HepG2 (cell line): Measurements from ENCODE around the gene HDLBP. TPM values are rescaled to one million over a fixed set of nuclear protein-coding genes. Genes with fewer than 3 reads are reported as not detected.

Source experiments
- ATM ChIP-seq: fragments of 450-650 bp; IDR thresholded peaks from 2 replicates; pipeline ENCODE4 v1.7.1; 2017; ENCODE audit warnings: mild to moderate bottlenecking, borderline replicate concordance
- DNMT1 ChIP-seq: sonication (generic); formaldehyde crosslinking; IDR thresholded peaks from 2 replicates; pipeline ENCODE4 v1.5.1; 2020; ENCODE audit warnings: mild to moderate bottlenecking, missing genetic modification reagents
- FOXK1 ChIP-seq: sonication (generic); formaldehyde crosslinking; IDR thresholded peaks from 2 replicates; pipeline ENCODE4 v1.4.0; 2020; ENCODE audit warnings: low read depth, missing genetic modification reagents, borderline replicate concordance
- FOXP4 ChIP-seq: sonication (generic); formaldehyde crosslinking; IDR thresholded peaks from 2 replicates; pipeline ENCODE4 v1.4.0; 2020; ENCODE audit warnings: missing genetic modification reagents
- GATAD2A ChIP-seq: IDR thresholded peaks from 2 replicates; pipeline ENCODE4 v1.6.1; 2016
- HNF4A ChIP-seq: sonication (generic); formaldehyde crosslinking; IDR thresholded peaks from 2 replicates; pipeline ENCODE4 v1.4.0; 2020; ENCODE audit warnings: missing genetic modification reagents
- HNF4G ChIP-seq, 2 experiments: sonication (generic) in 1 of 2; formaldehyde crosslinking in 1 of 2; IDR thresholded peaks; 2 replicates each; pipeline versions ENCODE4 v1.4.0 to v1.6.1; 2011 to 2020; ENCODE audit warnings: borderline replicate concordance in 2 of 2, low read depth in 2 of 2, mild to moderate bottlenecking in 2 of 2, low read length in 1 of 2, missing genetic modification reagents in 1 of 2, moderate library complexity in 1 of 2
- HOXA7 ChIP-seq: sonication (generic); formaldehyde crosslinking; IDR thresholded peaks from 2 replicates; pipeline ENCODE4 v1.8.1; 2022; ENCODE audit warnings: mild to moderate bottlenecking, missing genetic modification reagents, moderate library complexity
- KLF13 ChIP-seq: sonication (generic); formaldehyde crosslinking; IDR thresholded peaks from 2 replicates; pipeline ENCODE4 v1.4.0; 2020; ENCODE audit warnings: mild to moderate bottlenecking, missing genetic modification reagents
- NCOR1 ChIP-seq: fragments of 200-600 bp; sonication (generic); IDR thresholded peaks from 2 replicates; pipeline ENCODE4 v1.7.0; 2017; ENCODE audit warnings: antibody characterized with exemption, low read length, borderline replicate concordance
- NFIB ChIP-seq: sonication (generic); formaldehyde crosslinking; IDR thresholded peaks from 2 replicates; pipeline ENCODE4 v1.9.0; 2021; ENCODE audit warnings: missing genetic modification reagents, mild to moderate bottlenecking, borderline replicate concordance
- NR2F2 ChIP-seq: IDR thresholded peaks from 2 replicates; pipeline ENCODE4 v1.6.1; 2012; ENCODE audit warnings: low read depth, inconsistent platforms, borderline replicate concordance
- PLRG1 ChIP-seq: fragments of 450-650 bp; conservative IDR thresholded peaks from 2 replicates; pipeline ENCODE4 v1.6.1; 2016
- RBFOX2 ChIP-seq: fragments of 200-400 bp; formaldehyde crosslinking; IDR thresholded peaks from 2 replicates; pipeline ENCODE4 v1.6.1; 2017; ENCODE audit warnings: low read depth, mild to moderate bottlenecking, low read length
- RXRB ChIP-seq: IDR thresholded peaks from 2 replicates; pipeline ENCODE4 v1.6.1; 2016; ENCODE audit warnings: borderline replicate concordance, missing genetic modification reagents, missing compliant biosample characterization
- SAFB2 ChIP-seq: sonication (generic); formaldehyde crosslinking; IDR thresholded peaks from 2 replicates; pipeline ENCODE4 v1.5.1; 2020; ENCODE audit warnings: missing genetic modification reagents, low read depth, mild to moderate bottlenecking, borderline replicate concordance
- SMARCE1 ChIP-seq: fragments of 450-650 bp; IDR thresholded peaks from 2 replicates; pipeline ENCODE4 v1.6.1; 2017; ENCODE audit warnings: borderline replicate concordance
- TBL1XR1 ChIP-seq: fragments of 150-350 bp; IDR thresholded peaks from 2 replicates; pipeline ENCODE4 v1.6.1; 2014; ENCODE audit warnings: borderline replicate concordance, low read length; ENCODE audit not compliant: partially characterized antibody
- XRCC5 ChIP-seq: fragments of 200-400 bp; formaldehyde crosslinking; optimal IDR thresholded peaks from 2 replicates; pipeline ENCODE3; 2017; ENCODE audit warnings: mild to moderate bottlenecking, low read length
- ZBTB1 ChIP-seq: sonication (generic); formaldehyde crosslinking; IDR thresholded peaks from 2 replicates; pipeline ENCODE4 v1.4.0; 2020; ENCODE audit warnings: missing genetic modification reagents, borderline replicate concordance
- ZFP82 ChIP-seq: sonication (generic); formaldehyde crosslinking; IDR thresholded peaks from 2 replicates; pipeline ENCODE4 v1.5.1; 2020; ENCODE audit warnings: mild to moderate bottlenecking, missing genetic modification reagents, borderline replicate concordance
- ZNF12 ChIP-seq: sonication (generic); formaldehyde crosslinking; IDR thresholded peaks from 2 replicates; pipeline ENCODE4 v1.5.0; 2020; ENCODE audit warnings: missing genetic modification reagents
- ZNF20 ChIP-seq: sonication (generic); formaldehyde crosslinking; IDR thresholded peaks from 2 replicates; pipeline ENCODE4 v1.4.0; 2020; ENCODE audit warnings: mild to moderate bottlenecking, moderate library complexity, missing genetic modification reagents
- ZNF230 ChIP-seq: sonication (generic); formaldehyde crosslinking; IDR thresholded peaks from 2 replicates; pipeline ENCODE4 v1.4.0; 2020; ENCODE audit warnings: mild to moderate bottlenecking, missing genetic modification reagents
- ZNF589 ChIP-seq: sonication (generic); formaldehyde crosslinking; conservative IDR thresholded peaks from 2 replicates; pipeline ENCODE4 v1.8.0; 2022; ENCODE audit warnings: mild to moderate bottlenecking, moderate library complexity, missing genetic modification reagents
- ZNF615 ChIP-seq: sonication (generic); formaldehyde crosslinking; IDR thresholded peaks from 2 replicates; pipeline ENCODE4 v1.5.0; 2020; ENCODE audit warnings: mild to moderate bottlenecking, missing genetic modification reagents, borderline replicate concordance
- ZNF670 ChIP-seq: sonication (generic); formaldehyde crosslinking; IDR thresholded peaks from 2 replicates; pipeline ENCODE4 v1.8.0; 2022; ENCODE audit warnings: mild to moderate bottlenecking, missing genetic modification reagents, borderline replicate concordance
- polyA plus RNA-seq, 8 experiments: library from polyadenylated mRNA; depleted of rRNA in 3 of 8; stranded (reverse) in 7 of 8; unstranded in 1 of 8; fragments of >200 nt; fragmentation: Illumina TruSeq in 4 of 8; extraction: Trizol in 4 of 8; gene quantifications; 2 replicates each; pipeline versions ENCODE4 v1.2.1 to v1.2.3, GENCODE V29; 2011 to 2016; ENCODE audit warnings: low read depth in 4 of 8, missing spikeins in 1 of 8, mixed read lengths in 1 of 8; ENCODE audit not compliant: insufficient read depth in 1 of 8
- total RNA-seq, 5 experiments: library from RNA; depleted of rRNA; stranded (reverse); fragments of >200 nt; fragmentation: Illumina TruSeq; extraction: Trizol; gene quantifications; 2 replicates each; pipeline ENCODE4 v1.2.3, GENCODE V29; 2016; ENCODE audit warnings: low read depth in 1 of 5
- TF ChIP-seq, protein P1 (sequence below): IDR thresholded peaks from 2 replicates; pipeline ENCODE4 v1.6.1; 2016; ENCODE audit warnings: low read depth, borderline replicate concordance
- TF ChIP-seq, protein P2 (sequence below): sonication (generic); formaldehyde crosslinking; IDR thresholded peaks from 2 replicates; pipeline ENCODE4 v1.8.1; 2023; ENCODE audit warnings: missing genetic modification reagents, inconsistent platforms, borderline replicate concordance

HDLBP gene
- total and polyA plus RNA-seq, 2 of the 13 experiments (the other 11 are each of a cell fraction or from before 2014, with no cell fraction given): 464 to 707 TPM

DNA sequence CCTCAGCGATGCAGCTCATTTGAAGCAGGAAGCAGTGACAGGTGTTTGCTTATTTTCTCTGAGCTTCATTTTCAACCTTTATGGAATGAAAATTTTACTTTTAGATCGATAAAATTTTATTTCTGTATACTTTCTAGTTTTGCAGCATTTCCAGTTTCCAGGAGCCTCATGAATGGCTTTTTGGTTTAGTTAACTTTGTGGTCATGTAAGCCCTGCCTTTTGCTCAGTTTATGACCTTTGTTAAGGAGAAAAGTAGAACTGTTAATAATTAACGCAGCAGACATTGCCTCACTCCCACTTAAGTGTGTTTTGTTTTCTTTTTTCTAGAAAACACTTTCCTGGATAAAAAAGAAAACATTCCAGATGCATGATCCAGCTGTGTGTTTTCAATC, 36.2 kb upstream of the HDLBP start (continued):
- peak; percentile 51; the same call in 1 of the 2 replicates for TF ChIP-seq GATAD2A
- TF ChIP-seq, protein P1, sequence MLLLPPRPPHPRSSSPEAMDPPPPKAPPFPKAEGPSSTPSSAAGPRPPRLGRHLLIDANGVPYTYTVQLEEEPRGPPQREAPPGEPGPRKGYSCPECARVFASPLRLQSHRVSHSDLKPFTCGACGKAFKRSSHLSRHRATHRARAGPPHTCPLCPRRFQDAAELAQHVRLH (CRISPR knock-in tag): no peak
- TF ChIP-seq ZNF589: no peak
- TF ChIP-seq NCOR1: peak; percentile 86; the same call in 1 of the 2 replicates
- no peak for TF ChIP-seq RBFOX2
- TF ChIP-seq FOXK1 (CRISPR knock-in tag): peak; percentile 60; the same call in 1 of the 2 replicates
- peak; percentile 43; the same call in 1 of the 2 replicates for TF ChIP-seq RXRB (CRISPR knock-in tag)
- no peak for TF ChIP-seq HOXA7 (CRISPR knock-in tag)
- peak; percentile 81 for TF ChIP-seq FOXP4
- peak; percentile 43; the same call in 1 of the 2 replicates for TF ChIP-seq HNF4G (IDR thresholded peaks at IDR 0.05; ENCODE audit: borderline replicate concordance, low read depth, low read length)
- no peak for TF ChIP-seq HNF4G (CRISPR knock-in tag; IDR thresholded peaks at IDR 0.05; ENCODE audit: borderline replicate concordance, low read depth)
- TF ChIP-seq HNF4A: peak; percentile 31
- no peak for TF ChIP-seq ZNF670 (CRISPR knock-in tag)
- no peak for TF ChIP-seq ZNF12 (CRISPR knock-in tag)
- TF ChIP-seq, protein P2, sequence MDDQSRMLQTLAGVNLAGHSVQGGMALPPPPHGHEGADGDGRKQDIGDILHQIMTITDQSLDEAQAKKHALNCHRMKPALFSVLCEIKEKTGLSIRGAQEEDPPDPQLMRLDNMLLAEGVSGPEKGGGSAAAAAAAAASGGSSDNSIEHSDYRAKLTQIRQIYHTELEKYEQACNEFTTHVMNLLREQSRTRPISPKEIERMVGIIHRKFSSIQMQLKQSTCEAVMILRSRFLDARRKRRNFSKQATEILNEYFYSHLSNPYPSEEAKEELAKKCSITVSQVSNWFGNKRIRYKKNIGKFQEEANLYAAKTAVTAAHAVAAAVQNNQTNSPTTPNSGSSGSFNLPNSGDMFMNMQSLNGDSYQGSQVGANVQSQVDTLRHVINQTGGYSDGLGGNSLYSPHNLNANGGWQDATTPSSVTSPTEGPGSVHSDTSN (CRISPR knock-in tag): no peak
- peak; percentile 51 for TF ChIP-seq TBL1XR1
- TF ChIP-seq SAFB2: no peak
- no peak for TF ChIP-seq ZNF615 (CRISPR knock-in tag)
- TF ChIP-seq XRCC5: no peak
- peak; percentile 58; the same call in 1 of the 2 replicates for TF ChIP-seq ZFP82 (CRISPR knock-in tag)
- no peak for TF ChIP-seq NFIB (CRISPR knock-in tag)
- no peak for TF ChIP-seq ZNF20 (CRISPR knock-in tag)
- TF ChIP-seq ZBTB1: no peak
- TF ChIP-seq DNMT1 (CRISPR knock-in tag): no peak
- no peak for TF ChIP-seq SMARCE1
- no peak for TF ChIP-seq KLF13 (CRISPR knock-in tag)
- no peak for TF ChIP-seq PLRG1
- no peak for TF ChIP-seq ATM
- TF ChIP-seq ZNF230 (CRISPR knock-in tag): no peak
- peak; percentile 52 for TF ChIP-seq NR2F2
